SW 1271 (cell line): ENCODE measurements around the gene CGNL1.
A peak's percentile ranks its signal among the peaks of the same experiment; 100 is the strongest.

Source experiments
- DNase-seq, 2 experiments: peaks; one replicate each; lab custom pipeline; 2025; lab: John Stamatoyannopoulos, UW

CGNL1 gene, protein sequence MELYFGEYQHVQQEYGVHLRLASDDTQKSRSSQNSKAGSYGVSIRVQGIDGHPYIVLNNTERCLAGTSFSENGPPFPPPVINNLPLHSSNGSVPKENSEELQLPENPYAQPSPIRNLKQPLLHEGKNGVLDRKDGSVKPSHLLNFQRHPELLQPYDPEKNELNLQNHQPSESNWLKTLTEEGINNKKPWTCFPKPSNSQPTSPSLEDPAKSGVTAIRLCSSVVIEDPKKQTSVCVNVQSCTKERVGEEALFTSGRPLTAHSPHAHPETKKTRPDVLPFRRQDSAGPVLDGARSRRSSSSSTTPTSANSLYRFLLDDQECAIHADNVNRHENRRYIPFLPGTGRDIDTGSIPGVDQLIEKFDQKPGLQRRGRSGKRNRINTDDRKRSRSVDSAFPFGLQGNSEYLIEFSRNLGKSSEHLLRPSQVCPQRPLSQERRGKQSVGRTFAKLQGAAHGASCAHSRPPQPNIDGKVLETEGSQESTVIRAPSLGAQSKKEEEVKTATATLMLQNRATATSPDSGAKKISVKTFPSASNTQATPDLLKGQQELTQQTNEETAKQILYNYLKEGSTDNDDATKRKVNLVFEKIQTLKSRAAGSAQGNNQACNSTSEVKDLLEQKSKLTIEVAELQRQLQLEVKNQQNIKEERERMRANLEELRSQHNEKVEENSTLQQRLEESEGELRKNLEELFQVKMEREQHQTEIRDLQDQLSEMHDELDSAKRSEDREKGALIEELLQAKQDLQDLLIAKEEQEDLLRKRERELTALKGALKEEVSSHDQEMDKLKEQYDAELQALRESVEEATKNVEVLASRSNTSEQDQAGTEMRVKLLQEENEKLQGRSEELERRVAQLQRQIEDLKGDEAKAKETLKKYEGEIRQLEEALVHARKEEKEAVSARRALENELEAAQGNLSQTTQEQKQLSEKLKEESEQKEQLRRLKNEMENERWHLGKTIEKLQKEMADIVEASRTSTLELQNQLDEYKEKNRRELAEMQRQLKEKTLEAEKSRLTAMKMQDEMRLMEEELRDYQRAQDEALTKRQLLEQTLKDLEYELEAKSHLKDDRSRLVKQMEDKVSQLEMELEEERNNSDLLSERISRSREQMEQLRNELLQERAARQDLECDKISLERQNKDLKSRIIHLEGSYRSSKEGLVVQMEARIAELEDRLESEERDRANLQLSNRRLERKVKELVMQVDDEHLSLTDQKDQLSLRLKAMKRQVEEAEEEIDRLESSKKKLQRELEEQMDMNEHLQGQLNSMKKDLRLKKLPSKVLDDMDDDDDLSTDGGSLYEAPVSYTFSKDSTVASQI

DNA sequence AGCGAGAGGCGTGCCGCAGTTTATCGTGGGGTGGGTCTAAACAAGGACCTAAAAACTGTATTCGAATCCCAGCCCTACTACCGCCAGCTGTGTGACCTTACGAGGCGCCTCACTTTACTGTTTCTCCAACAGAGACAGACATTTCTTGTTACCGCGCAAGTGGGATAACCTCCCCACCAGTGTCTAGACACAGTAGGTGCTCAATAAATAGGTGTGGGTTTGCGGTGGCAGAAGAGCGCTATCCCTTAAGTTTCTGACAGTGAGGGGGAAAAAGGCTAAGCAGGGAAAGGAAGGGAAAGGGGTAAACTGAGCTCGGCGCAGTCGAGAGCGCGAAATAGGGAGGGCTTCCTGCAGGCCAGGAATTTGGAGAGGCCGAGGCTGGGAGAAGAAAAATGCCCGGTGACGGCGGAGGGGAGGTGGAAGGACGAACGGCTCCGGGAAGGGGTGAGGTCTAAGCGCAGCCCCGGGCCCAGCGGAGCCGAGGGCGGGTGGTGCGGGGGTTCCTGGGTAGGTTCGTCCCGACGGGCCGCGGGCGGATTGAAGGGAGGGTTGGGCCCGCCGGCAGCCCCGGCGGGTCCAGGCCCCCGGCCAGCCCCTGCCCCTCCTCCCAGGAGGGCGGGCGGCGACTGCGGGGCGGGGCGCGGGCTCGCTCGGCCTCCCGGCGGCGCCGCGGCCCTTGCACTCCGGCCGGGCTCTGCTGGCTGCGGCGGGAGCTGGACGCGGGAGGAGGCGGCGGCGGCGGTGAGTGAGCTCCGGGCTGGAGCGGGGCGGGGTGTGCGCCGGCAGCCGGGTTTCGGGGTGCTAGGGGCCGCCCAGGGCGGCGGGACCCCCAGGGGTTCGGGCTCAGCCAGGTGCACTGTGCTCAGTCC lies at the start of gene CGNL1:
Gene CGNL1, plus strand, starts transcription at position 679 of the 869 bp plus-strand sequence. CDS start 61,495 bp downstream, outside the sequence.
- no peak for DNase-seq

DNA sequence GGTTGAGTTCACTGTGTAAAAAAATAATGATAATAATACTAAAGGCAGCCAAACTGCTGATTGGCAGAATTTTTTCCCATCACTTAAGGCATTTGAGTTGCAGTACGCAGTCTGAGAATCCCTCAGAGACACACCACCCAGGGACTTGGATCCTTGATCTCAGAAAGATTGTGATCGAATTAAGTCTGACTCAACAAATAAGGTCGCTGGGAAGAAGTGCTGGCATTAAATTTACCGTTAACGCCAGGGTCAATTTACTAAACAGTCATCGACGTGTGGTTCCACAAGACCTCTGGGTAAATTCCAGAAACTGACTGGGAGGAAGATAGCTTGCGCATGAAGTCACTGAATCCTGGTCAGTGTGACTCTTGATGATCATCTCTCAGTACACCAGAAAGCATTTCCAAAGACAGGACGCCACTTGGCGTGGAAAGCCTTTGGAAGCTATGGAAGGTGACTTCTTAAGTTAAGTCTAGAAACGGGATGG lies 48.3 kb upstream of the CGNL1 start:
- no peak for DNase-seq

DNA sequence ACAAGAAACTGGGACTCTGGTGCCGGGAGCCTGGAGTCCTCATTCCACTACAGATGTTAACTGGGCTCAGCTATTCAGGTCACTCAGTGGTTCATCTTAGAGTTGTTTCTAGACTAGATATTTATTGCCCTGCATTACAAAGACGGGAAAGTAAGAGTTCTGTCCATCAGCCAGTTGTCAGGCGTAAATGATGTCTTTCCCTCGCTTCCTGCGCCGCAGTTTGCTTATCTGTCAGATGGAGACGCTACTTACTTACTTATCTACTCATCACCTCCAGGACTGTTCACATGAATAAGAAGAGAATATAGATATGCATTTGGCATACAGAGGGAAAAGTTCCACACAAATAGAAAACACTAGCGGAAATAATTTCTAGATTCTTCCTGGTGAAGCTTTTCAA lies 47.8 kb upstream of the CGNL1 start:
- DNase-seq: no peak

DNA sequence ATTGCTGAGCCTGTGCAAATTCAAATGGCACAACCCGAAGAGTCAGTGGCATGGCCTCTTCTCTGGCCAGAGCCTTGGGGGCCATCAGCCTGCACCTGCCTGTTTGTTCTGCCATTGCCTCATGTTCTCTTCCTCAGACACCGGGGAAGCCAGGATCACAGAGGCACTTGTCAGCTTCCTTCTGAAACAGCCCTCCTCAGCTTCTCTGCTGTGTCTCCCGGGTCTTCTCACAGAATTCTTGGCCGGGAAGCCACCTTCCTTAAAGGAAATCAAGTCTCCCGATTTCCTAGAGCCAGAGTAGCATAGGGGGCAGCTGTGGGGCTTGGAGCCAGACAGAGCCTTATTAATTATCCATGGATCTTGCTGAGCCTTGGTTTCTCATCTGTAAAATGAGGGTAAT lies 47.4 kb upstream of the CGNL1 start:
- DNase-seq: no peak

DNA sequence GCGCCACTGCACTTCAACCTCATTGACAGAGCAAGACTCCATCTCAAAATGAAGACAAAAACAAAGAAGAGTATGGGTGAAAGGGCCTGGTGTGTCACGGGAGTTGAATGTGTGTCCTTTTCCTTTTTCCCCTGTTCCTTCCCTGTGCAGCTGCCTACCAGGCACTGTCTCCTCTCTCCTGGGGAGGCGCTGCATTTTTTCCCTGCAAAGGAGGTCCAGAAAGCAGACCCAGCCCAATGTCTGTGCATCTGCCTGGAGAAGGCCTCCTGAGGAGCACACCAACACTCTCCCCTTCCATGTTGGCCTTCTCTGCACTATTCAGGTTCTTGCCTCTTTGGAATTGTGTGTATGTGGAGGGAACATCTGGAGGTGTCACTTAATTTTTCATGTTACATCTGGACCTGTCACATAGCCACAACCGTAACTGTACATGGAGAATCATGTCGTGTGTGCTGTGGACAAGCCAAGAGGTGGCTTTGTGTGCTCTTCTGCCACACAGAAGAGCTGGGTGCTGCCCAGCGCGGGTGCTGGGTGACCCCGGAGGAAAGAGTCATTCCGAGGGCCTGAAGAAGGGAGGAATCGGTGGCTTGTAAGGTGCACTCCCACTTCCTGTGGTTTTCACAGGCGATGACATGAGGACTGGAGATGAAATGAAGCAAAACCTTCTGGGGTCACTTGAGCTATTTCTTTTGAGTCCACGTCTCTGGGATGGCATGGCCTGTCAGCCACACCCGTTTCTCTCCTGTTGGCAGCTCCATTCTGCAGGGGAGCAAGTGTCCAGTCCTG lies 46.5 kb upstream of the CGNL1 start:
- no peak for DNase-seq

DNA sequence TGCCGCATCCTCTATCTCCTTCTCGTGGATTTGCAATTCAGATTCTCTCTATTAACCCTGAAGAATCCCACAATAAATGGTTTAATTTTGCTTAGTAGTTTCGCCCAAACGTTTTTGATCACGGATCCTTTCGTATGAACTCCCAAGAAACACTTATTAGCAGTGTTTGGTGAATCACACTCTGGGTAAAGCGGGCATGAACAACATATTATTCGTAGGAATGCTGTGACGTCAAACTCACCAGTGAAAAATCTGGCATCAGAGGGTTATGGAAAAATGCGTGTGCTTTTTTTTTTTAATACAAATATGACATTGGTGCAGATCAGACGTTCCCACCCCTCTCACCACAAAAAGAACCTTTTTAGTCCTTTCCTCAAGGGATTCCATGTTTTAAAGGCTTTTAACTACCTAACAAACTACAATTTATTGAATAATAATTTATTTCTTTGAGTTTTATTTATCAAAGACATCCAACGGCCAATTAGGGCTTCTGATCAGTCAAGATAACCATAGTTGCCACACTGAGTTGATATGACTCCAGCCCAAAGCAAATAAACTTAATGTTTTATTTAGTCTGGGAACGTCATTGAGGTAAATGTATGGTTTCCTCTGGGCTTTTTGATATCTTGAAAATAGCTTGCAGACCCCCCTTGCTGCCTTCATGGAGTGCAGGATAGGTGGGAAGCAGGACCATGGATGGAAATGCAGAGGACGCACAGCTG lies 45.5 kb upstream of the CGNL1 start:
- DNase-seq: no peak

DNA sequence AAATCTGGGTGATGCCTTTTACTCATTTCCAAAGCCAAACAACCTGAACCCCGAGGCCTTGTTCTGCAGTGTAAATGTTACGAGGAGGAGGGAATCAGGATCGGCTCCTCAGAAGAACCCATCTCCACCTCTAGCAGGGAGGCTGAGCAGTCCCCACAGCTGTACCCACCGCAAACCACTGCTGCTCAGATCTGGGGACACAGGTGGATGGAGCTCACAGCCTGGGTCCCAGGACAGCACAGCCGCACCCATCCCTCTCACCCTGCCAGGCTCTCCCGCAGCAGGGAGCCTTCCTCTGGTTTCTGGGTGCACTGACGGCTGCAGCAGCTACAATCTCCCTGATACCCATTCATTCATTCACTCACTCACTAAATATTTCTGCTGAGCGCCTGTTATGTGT lies 44.0 kb upstream of the CGNL1 start:
- DNase-seq: no peak

DNA sequence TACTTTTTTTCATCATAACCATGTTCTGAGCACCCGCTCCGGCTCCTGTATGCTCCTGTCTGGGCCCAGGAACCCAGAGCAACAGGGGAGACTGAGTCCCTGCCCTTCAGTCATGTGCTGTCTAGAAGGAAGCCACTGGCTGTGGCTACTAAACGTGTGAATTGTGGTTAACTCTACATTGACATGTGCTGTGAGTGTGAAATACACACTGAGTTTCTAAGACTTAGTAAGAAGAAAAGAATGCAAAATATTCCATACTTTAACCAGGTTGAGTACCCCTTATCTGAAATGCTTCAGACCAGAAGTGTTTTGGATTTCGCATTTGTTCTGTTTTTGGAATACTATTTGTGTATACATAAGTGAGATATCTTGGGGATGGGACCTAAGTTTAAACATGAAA lies 42.8 kb upstream of the CGNL1 start:
- DNase-seq: peak in 1 of 2 experiments; percentile 22

DNA sequence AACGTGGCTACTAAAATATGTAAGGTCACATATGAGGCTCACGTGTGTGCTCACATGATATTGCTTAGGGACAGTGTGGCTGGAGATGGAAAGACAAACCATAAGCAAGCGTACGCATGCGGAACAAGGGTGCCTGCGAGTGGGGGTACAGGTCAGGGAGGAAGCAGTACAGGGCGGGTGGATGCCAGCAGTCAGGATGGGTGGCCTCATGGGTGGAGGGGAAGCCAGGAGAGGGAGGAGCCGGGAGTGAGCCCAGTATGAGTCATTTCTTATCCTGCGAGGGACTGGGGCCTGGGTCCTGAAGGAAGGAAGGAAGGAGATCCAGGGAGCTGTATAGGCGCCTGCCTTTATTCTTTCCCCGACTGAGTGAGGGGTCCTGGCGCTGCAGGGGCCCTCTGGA lies 42.0 kb upstream of the CGNL1 start:
- DNase-seq: no peak

DNA sequence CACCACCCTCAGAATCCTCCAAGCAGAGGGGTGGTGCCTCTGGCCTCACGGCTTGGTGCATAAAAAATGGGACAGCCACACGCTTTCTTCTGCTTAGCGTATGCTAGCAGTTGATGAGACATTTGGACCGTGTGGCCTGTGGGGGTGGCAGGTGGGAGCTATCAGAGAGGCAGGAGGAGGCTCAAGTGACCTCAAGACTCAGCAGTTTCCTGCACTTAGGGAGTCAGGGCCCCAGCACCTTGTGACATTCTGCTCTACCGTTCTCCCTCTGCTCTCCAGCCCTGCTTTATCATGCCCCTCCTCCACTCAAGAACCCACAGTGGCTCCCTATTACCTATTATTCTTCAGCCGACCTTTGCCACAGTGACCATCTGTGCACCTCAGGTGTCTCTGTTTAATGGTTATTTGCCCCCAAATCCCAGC lies 41.0 kb upstream of the CGNL1 start:
- DNase-seq: no peak

DNA sequence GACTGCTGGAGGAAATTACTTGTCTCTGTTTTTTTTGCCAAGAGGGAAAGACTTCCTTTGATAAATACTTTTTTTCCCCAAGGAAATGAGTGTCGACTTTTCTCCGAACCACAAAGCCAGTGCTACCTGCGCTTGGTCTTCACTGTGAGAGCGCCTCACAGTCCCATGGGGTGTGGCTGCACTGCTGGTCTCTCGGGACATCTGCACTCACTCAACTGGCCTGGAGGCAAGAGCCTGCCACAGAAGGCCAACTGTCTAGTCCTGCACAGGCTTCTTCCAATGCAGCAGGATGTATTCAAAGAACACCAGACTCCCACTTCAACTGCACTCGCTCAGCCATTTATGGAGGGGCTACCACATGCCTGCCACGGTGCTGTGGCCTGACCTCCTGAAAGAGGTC lies 40.6 kb upstream of the CGNL1 start:
- DNase-seq: no peak

DNA sequence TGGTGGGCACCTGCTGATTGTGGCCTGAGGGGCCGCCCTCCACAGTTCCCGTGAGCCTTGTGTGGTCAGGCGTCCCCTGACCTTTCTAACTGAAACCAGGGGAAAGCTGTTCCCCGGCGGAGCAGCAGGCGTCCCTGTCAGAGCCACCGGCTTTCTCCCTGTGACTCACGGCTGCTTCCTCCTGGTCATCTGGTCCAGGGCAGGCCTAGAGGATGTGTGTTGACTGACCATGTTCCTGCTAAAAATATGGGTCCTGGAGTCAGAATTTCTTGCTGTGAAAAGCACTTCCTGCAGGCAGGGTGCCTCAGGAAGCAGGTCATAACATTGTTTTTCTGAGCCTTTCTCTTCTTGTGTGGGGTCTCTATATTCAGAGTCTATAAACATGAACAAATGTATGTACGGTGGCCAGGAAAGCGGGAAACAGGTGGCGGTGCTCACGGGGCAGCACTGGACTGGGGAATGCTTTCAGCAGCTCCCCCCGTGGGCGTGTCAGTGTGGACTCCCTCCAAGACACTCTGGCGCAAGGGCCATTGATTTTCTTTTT lies 38.4 kb upstream of the CGNL1 start:
- DNase-seq: no peak

DNA sequence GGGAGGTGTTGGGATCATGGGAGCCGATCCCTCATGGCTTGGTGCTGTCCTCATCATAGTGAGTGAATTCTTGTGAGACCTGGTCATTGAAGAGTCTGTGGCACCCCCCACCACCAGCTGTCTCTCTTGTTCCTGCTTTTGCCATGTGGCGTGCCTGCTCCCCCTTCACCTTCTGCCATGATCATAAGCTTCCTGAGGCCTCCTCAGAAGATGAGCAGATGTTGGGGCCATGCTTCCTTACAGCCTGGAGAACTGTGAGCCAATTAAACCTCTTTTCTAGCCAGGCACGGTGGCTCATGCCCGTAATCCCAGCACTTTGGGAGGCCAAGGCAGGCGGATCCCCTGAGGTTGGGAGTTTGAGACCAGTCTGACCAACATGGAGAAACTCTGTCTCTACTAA lies 37.0 kb upstream of the CGNL1 start:
- no peak for DNase-seq

DNA sequence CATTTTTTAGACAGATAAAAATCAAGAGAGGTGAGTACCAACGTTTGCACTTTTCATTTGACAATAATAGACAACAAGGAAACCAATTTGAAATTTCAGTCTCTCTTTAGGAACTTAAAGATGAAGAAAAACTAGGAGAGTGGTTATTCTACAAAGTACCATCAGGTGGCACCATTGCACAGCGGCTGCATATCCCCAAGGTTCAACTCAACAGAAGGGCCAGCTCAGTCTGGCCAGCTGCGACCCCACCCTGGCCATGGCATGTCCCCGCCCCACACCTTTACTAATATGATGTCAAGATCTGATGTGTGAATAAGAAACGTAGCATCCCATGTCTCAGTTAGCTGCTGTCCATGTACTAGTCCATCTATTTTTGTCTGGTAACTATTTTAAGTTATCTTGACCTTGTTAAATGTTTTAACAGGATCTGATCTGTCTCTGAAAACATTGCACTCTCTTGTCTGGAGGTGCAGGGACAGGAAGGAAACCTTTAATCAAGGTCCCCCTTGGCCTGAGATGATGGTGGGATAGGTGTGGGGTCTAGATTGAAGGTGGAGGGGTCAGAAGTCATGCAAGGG lies 35.5 kb upstream of the CGNL1 start:
- DNase-seq: peak in 1 of 2 experiments; percentile 73

DNA sequence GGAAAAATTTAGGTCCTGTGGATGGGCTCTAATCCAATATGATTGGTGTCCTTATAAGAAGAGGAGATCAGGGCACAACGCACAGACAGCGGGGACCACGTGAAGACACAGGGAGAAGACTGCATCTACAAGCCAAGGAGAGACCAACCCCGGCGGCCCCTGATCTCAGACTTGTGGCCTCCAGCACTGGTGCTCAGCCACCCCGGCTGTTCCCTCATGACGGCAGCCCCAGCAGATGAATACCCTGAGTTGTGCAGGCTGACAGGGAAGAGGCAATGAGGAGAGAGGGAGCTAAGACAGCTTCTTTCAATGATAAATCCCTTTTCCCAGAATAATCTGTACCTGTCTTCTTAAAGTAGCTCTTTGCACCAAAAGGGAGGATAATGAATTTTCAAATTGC lies 33.3 kb upstream of the CGNL1 start:
- DNase-seq: no peak

DNA sequence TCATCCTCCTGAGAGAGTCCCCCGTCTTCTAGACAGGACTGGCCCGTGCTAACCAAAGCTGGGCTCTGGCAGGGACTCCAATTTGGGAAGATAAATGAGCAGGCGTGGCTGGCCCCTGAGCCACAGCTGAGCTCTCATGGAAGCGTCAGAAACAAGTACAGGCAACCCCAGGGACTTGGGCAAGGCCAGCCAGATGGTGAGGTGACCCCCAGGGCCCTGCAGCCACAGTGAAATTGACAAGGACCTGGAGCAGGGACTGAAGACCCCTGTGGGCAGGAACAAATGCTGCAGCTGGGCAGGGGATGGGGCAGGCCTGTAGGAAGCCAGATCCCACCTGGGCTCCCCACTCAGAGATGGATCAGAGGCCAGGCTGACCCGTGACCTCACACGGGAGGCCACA lies 32.8 kb upstream of the CGNL1 start:
- no peak for DNase-seq

DNA sequence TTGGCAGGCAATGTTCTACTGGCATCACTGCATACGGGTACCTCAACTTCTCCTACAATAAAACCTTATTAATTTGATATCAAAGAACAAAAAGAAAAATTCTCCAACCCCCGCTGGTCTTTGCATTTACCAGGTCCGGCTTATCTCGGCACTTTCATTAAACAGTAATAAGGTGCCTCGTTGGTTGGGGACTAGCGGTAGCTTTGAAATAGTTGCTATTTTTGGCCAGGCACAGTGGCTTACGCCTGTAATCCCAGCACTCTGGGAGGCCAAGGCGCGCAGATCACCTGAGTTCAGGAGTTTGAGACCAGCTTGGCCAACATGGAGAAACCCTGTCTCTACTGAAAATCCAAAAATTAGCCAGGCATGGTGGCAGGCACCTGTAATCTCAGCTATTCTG lies 32.0 kb upstream of the CGNL1 start:
- DNase-seq: no peak

DNA sequence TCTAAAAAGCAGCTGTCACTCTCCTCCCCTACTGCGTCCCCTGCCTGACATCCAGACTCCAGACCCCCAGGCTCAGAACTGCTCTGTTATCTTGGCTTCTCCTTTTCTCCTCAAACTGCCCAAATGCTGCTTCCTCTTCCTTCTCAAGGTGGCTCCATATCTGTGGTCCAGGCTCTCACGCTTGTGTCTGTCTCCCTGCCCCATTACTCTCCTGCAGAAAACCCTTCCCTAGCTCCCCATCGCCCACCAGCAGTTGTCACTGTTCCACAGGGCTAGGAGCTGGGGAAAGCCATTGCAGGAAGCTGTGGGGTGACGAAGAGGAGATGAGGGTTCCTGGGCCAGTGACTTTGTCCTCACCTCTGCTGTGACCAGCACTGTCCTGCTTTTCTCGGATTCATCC lies 30.7 kb upstream of the CGNL1 start:
- no peak for DNase-seq

DNA sequence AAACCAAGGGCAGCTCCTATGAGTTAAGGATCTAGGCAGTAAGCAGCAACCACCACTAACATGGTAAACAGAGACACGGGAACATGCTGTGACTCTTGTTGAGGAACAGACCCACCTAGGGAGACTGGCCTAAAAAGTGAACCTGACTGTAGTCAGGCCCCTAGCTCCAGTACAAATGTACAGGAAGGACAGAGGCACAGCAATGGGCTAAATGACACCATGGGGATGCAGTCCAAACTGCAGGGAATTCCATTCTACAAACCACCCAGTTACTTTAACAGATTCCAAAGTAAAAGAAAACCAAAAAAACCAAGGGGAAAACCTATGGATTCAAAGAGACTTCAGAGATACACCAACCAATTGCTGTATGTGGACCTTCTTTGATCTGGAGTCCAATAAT lies 28.2 kb upstream of the CGNL1 start:
- no peak for DNase-seq
